Hepatocyte (in vitro differentiated cells): ENCODE data around the gene PTPRK.

Experiments used
- EZH2 ChIP-seq: fragments of 200-600 bp; sonication (generic); IDR thresholded peaks from 2 replicates; pipeline ENCODE4 v1.6.1; 2016; ENCODE audit warnings: antibody characterized with exemption, mild to moderate bottlenecking, borderline replicate concordance
- EZH2phosphoT487 ChIP-seq: fragments of 200-600 bp; sonication (generic); IDR thresholded peaks from one replicate; pipeline ENCODE4 v1.6.1; 2018; ENCODE audit warnings: antibody characterized with exemption, mild to moderate bottlenecking, low read depth, moderate library complexity; ENCODE audit not compliant: unreplicated experiment, severe bottlenecking
- TF ChIP-seq, protein P1 (sequence below): fragments of 200-600 bp; sonication (generic); IDR thresholded peaks from 2 replicates; pipeline ENCODE4 v1.5.1; 2016; ENCODE audit warnings: antibody characterized with exemption, mild to moderate bottlenecking; ENCODE audit not compliant: poor library complexity

DNA sequence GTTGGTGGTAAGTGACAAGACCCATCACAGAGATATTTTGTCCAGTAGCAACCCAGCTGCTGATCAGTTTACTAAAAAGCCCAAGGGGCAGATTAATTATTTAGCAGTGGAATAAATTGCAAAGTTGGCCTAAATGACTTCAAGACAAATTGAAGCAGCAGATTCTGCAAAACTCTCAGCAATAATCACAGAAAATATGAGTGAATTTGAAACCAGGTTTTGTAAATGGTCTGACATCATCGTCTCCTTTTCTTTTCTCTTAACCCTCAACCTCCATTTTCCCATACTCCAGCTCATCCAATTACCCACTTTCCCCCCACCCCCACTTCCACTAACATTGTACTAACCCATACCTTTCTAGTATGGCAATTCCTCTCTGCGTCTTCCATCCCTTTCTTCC is 11.3 kb upstream of the PTPRK start:
- TF ChIP-seq, protein P1, sequence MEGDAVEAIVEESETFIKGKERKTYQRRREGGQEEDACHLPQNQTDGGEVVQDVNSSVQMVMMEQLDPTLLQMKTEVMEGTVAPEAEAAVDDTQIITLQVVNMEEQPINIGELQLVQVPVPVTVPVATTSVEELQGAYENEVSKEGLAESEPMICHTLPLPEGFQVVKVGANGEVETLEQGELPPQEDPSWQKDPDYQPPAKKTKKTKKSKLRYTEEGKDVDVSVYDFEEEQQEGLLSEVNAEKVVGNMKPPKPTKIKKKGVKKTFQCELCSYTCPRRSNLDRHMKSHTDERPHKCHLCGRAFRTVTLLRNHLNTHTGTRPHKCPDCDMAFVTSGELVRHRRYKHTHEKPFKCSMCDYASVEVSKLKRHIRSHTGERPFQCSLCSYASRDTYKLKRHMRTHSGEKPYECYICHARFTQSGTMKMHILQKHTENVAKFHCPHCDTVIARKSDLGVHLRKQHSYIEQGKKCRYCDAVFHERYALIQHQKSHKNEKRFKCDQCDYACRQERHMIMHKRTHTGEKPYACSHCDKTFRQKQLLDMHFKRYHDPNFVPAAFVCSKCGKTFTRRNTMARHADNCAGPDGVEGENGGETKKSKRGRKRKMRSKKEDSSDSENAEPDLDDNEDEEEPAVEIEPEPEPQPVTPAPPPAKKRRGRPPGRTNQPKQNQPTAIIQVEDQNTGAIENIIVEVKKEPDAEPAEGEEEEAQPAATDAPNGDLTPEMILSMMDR: no peak
- no peak for TF ChIP-seq EZH2
- no peak for TF ChIP-seq EZH2phosphoT487
